EH (cell line): Measurements from ENCODE around the gene DEK.
"Not testable (repeated sequence)": the region's sequence is repeated elsewhere in the genome, so short reads cannot be mapped to it uniquely, and the experiment has no call there.

Experiments
- DNase-seq: peaks from one replicate; pipeline ENCODE4 v3.0.0-alpha.2; 2015; ENCODE audit warnings: low read depth

DEK gene

DNA sequence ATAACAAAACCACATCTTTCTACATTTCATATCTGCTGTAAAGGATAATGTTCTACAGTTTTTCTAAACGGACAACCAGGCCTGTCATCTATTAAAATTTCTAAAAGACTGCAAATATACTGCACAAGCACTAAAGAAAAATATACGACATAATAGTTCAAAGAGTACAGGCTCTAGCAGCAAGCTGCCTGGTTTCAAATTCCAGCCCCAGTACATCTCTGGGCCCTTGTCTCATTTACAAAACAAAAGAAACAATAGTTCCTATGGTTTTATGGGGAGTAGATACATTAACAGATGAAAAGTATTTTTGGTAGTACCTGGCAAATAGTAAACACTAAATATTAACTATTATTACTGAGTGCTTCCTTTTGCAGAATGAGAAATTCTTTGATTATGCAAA lies 24.1 kb downstream of the DEK start:
- no peak for DNase-seq

DNA sequence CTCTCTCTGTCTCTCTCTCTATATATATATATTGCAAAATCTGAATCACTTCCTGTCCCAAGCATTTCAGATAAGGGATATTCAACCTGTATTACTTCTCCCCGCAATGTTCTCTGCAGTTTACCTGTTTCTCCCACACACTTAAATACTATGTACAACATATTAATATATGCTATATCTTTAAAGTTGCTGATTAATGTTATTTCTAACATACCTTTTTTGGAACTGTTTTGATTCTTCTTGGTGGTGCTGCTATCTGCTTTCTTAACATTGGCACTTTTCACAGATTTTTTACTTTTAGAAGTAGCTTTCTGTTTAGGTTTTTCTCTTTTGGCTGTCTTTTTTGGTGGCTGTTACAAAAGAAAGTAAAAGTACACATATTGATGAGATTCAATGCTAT lies 27.2 kb downstream of the DEK start:
- DNase-seq: no peak

DNA sequence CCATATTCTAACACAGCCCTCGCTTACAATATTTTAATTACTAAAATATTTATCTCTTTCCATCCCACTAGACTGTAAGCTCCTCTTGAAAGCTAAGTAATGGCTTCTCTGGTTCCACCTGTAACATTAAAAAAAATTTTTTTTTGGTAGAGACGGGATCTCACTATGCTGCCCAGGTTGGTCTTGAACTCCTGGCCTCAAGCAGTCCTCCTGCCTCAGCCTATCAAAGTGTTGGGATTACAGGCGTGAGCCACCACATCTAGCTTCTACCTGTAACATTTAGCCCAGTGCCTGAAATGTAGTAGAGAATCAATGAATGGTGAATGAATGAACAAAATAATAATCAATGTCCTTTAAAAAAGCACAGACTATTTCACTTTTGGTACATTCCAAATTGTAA lies 28.8 kb downstream of the DEK start:
- DNase-seq: no peak

DNA sequence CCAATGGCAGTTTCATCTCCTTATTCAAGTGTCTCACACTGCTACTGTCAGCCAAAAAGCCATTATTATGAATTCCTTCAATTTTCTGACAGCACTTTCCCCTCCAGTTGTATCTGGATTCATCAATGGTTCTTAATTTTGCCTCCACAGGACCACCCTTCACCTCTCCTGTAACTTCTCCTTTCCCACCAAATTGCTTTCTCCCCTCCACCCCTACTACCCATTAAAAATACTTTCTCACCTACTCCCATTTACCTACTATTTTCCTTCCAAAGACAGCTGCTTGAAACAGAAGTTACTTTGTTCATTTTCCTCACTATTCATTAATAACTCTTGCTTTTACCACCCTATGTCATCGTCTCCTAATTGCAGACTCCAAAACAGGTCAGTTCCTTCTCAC lies 29.8 kb downstream of the DEK start:
- DNase-seq: no peak

DNA sequence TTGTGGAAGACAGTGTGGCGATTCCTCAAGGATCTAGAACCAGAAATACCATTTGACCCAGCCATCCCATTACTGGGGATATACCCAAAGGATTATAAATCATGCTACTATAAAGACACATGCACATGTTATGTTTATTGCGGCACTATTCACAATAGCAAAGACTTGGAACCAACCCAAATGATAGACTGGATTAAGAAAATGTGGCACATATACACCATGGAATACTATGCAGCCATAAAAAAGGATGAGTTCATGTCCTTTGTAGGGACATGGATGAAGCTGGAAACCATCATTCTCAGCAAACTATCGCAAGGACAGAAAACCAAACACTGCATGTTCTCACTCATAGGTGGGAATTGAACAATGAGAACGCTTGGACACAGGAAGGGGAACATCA lies 30.6 kb downstream of the DEK start:
- DNase-seq: not testable (repeated sequence)

DNA sequence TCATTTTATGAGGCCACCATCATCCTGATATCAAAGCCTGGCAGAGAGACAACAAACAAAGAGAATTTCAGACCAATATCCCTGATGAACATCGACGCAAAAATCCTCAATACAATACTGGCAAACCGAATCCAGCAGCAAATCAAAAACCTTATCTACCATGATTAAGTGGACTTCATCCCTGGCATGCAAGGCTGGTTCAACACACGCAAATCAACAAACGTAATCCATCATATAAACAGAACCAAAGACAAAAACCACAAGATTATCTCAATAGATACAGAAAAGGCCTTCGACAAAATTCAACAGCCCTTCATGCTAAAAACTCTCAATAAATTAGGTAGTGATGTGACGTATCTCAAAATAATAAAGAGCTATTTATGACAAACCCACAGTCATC lies 32.5 kb downstream of the DEK start:
- not testable (repeated sequence) for DNase-seq

DNA sequence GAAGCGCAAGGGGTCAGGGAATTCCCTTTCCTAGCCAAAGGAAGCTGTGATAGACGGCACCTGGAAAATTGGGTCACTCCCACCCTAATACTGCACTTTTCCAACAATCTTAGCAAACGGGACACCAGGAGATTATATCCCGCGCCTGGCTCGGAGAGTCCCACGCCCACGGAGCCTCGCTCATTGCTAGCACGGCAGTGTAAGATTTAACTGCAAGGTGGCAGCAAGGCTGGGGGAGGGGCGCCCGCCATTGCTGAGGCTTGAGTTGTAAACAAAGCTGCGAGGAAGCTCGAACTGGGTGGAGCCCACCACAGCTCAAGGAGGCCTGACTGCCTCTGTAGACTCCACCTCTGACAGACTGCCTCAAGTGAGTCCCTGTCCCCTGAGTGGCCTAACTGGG lies 35.7 kb downstream of the DEK start:
- not testable (repeated sequence) for DNase-seq

DNA sequence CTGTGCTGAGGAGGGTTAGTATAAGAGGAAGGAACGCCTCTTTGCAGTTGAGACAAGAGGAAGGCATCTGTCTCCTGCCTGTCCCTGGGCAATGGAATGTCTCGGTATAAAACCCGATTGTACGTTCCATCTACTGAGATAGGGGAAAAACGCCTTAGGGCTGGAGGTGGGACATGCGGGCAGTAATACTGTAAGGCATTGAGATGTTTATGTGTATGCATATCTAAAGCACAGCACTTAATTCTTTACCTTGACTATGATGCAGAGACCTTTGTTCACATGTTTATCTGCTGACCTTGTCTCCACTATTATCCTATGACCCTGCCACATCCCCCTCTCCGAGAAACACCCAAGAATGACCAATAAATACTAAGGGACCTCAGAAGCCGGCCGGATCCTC lies 37.2 kb downstream of the DEK start:
- DNase-seq: not testable (repeated sequence)

DNA sequence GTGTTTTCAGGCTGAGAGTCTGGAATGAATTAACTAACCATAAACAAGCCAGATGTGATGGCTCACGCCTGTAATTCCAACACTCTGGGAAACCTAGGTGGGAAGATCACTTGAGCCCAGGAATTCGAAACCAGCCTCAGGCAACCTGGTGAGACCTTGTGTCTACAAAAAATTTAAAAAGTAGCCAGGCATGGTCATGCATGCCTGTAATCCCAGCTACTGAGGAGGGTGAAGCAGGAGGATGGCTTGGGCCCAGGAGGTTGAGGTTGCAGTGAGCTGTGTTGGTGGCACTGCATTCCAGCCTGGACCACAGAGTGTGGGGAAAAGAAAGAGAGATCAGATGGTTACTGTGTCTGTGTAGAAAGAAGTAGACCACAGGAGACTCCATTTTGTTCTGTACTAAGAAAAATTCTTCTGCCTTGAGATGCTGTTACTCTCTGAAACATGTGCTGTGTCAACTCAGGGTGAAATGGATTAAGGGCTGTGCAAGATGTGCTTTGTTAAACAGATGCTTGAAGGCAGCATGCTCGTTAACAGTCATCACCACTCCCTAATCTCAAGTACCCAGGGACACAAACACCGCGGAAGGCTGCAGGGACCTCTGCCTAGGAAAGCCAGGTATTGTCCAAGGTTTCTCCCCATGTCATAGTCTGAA lies 37.8 kb downstream of the DEK start:
- DNase-seq: peak; percentile 84

DNA sequence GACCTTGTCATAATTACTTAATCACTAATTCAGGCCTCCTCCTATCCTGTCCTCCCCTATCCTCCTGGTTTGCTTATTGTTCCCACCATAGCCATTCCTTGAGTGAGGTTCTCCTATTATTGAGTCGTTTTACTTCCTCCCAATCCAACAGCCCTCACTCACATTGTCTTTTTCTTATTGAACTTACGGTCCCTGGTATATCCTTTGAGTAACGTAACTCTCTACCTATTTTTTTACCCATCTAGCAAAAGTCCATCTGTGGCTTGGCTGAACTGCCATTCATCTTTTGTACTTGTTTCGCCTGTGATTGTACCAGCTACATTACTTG lies 43.1 kb downstream of the DEK start:
- DNase-seq: no peak

DNA sequence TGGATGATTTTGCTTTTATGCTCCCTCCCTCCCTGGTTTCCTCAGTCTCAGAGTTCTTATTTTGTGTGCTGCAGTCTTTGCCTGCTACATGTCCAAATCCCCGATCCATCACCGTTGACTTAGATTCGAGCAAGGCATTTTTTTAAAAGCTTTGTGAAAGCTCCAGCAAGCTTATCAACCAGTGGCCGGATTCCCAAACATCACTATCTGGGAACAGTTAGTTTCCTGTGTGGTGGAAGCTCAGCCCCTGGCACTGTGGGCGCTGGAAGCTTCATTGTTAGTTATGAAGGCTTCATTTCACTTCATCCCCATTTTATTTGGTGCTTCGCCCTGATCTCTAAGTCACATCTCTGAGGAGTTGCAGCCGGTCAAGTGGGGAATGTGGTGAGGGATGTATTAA lies 44.7 kb downstream of the DEK start:
- no peak for DNase-seq

DNA sequence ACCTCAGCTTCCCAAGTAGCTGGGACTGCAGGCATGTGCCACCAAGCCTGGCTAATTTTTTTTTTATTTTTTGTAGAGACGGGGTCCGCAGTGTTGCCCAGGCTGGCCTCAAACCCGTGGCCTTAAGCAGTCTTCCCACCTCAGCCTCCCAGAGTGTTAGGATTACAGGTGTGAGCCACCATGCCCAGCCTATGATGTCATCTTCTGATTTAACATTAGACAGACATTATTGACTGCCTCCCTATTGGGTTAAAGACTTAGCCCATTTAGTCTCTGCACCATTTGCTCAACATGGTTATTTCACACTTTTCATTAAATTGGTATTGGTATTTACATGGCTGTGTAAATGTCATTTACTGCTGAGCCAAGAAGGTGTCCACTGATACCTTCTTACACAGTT lies 46.1 kb downstream of the DEK start:
- no peak for DNase-seq

DNA sequence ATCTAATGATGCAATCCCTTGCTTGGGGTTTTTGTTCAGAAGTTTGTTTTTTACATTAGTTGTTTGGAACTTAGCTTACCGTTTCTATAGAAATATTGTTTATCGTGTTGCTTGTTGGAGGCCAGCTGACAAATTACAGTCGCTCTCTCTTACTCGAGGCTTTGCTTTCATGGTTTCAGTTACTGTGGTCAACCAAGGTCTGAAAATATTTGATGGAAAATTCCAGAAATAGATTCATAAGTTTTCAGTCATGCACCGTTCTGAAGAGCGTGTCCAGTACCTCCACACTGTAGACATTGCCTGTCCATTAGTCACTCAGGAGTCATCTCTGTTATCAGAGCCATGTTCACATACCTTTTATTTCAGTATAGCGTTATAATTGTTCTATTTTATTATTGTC lies 47.9 kb downstream of the DEK start:
- DNase-seq: peak; percentile 82

DNA sequence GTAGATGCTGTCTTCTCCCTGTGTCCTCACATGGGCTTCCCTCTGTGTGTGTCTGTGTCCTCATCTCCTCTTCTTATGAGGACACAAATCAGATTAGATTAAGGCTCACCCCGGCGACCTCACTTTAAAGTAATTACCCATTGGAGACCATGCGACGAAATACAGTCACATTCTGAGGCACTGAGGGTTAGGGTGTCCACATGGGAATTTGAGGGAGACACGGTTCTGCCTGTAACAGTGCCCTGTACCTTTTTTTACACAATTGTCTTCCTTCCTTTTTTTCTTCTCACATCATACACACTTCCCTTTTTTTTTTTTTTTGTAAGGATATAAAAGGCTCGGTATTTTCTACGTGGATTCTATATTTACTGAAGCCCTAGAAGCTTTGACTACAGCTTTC lies 48.9 kb downstream of the DEK start:
- DNase-seq: no peak

DNA sequence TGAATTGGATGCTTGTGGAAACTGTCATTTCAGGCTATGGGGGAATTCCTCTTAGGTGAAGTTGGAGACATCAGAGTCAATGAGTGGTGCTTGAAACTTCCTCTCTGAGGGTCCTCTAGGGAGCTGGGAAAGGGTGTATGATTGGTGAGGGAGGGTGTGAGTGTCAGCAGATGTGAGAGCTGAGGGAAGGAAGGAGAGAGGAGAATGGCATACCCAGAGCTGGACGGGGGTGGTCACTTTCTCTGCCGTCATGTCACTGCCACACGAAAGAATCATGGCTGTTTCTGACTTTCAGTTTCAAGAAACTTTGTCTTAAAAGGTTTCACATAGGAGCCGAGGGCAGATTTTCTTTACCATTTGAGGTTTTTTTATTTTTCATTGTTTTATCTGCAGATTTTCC lies 50.3 kb downstream of the DEK start:
- DNase-seq: no peak

DNA sequence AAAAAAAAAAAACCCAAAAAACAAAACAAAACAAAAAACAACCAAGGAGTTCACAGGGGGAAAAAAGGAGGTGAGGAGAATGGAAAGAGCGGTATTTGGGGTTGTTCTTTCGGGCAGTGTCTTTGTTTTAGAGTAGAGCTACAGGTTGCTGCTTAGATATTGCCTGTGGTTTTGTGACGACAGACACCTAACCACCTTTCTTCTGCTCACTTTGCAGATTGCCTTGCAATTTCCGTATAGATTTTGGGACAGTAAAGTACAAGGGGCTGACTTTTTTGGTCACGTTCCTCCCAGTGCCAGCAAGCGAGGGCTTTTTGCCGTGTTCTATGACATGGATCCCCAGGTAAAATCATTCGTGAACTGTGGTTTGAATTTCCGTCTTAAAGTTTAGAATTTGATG lies 50.9 kb downstream of the DEK start:
- DNase-seq: no peak

DNA sequence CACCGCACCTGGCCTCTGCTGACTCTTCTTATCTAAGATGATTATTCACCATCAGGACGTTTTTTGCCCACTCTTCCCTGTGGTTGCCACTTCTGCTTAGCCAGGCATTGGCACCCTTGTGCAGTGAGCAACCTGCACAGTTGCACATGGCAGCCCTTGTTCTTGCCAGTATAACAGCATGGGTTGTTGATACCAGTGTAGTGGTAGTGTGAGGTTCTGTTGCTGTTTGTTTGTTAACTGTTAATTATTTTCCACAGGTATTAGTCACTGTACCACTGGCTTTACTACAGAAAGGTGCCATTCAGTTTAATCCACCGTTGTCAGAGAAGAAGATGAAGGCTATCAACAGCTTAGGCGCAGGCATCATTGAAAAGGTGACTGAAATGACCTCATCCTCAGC lies 52.1 kb downstream of the DEK start:
- no peak for DNase-seq

DNA sequence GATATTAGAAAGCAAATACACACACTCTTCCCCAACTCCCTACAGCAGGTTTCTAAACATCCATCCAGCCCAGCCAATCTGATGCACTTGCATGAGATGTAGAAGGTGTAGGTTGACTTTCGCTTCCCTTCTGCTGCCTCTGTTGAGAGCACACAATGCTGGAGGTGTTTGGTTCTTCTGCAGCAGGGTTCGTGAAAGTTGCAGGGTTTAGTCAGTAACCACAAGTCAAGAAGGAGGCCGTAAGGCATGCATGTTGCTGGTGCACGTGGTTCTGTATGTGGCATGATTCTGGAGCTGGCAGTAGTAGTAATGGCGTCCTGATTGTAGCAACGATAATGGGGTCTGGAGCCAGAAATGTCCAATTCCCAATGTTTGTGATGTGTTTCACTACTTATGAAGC lies 53.0 kb downstream of the DEK start:
- DNase-seq: no peak

DNA sequence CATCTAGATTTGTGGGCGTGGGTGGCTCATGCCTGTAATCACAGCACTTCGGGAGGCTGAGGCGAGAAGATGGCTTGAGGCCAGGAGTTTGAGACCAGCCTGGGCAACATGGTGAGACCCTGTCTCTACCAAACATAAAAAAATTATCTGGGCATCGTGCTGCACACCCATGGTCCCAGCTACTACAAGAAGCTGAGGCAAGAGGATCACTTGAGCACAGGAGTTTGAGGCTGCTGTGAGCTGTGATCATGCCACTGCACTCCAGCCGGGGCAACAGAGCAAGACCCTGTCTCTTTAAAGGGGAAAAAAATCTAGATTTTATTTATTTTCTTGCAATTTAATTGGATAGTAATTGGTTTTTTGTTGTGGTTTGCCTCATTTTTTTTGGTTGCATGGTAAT lies 53.6 kb downstream of the DEK start:
- no peak for DNase-seq

DNA sequence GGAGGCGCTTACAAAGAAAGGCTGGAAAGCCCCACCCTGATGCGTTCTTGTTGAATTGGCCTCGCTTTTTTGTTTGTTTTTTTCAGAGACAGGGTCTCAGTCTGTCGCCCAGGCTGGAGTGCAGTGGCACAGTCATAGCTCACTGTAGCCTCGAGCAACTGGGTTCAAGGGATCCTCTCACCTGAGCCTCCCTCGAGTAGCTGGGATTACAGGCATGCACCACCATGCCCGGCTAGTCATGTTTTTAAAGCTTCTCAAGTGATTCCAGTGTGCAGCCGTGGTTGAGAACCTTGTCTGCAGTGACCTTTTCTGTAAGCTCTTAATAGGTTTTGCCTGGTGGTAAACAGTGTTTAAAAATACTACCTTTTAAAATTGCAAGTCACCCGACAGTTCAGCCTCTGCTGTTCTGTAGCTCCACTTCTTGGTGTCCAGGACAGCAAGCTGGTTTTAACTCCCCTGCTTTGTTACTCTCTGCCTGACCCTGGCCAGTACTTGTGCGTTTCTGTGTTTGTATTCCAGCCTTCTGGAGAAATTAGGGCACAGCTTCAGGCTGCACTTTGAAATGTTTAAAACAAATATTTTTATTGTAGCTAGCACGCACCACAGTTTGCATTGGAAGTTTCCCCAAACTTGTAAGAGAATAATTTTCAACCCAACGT lies 54.7 kb downstream of the DEK start:
- DNase-seq: no peak

DNA sequence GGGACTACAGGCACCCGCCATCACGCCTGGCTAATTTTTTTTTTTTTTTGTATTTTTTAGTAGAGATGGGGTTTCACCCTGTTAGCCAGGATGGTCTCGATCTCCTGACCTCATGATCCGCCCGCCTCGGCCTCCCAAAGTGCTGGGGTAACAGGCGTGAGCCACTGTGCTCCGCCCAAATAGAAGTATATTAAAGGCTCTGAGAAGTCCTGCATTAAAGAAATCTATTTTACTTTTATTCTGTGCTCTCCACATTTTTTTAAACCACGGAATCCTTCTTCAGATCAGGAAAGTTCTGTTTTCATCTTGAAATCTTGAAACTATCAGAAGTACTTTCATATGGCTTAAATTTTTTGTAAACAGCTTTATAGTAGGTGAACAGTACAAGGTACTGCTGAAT lies 55.6 kb downstream of the DEK start:
- not testable (repeated sequence) for DNase-seq

DNA sequence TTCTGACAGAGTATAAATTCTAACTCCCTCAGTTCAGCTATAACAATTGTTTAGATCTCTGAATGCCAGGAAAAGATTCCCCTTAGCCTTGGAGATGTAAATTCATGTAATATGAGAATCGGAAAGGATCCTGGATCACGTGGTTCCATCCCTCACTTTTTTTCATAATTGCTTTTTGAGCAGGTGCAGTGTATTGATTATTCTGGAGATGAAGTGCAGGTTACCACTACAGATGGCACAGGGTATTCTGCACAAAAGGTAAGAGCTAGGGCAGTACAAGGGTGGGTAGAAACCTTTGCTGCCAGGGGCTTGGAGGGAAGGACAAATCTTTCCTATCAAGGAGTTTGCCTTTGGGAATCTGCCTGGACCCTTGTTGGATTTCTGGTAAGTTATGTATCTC lies 56.4 kb downstream of the DEK start:
- no peak for DNase-seq

DNA sequence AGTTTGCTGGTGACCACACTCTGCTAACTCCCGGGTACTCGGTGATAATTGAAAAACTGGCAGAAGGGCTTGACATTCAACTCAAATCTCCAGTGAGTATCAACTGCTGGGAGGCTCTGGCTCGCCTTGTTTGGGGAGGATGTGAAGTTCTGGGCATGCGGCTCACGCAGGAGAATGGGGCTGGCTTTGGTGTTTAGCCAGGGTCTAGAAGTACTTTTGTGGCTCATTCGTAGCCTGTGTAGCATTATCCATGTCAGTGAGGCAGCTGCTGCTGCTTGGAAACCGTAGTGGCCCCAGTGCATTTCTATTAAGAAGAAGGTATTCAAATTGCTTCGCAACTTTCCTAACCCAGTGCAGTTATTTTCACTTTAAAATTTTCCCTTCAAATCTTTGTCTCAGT lies 56.9 kb downstream of the DEK start:
- DNase-seq: no peak

DNA sequence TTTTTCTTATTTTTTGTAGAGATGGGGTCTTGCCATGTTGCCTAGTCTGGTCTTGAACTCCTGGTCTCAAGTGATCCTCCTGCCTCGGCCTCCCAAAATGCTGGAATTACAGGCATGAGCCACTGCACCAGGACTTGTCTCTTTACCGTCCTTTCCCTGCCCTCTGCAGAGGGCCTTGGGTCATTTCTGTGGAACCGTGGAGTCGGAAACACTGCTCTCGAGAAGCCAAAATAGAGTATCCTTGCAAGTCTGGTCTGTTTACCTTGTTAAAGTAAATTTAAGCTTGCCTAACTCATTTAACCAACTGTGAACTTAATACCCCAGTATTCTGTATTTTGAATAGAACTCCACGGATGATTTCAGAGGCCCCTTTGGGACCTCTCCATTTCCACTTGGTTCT lies 57.7 kb downstream of the DEK start:
- no peak for DNase-seq

DNA sequence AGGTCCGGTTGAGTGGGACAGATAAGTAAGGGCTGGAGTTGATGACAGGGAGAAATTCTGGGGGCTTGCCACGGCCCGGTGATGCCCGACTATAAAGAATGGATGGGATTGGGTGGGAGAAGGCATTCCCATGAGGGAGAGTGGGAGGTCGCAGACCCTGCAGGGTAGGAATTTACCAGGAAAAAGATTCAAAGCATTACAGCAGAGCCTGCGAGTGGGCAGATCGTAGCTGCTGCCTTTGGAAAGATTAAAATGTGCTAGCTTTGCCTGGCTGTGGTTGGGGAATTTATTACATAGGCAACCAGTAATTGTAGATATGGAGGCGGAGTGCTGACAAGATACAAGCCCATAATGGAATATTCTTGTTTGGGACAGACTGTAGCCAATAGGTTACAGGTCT lies 59.6 kb downstream of the DEK start:
- no peak for DNase-seq
